IPS-18c (cell line): ENCODE data around the gene CYP2D6.
"Not testable (repeated sequence)": the region's sequence is repeated elsewhere in the genome, so short reads cannot be mapped to it uniquely, and the experiment has no call there.

Experiments used
- H3K4me3 ChIP-seq: 2 replicates; pipeline ENCODE4 v1.7.0; 2013; ENCODE audit warnings: low read depth, mild to moderate bottlenecking, low read length, moderate library complexity; ENCODE audit not compliant: insufficient read depth
- H3K9me3 ChIP-seq: one replicate; pipeline ENCODE4 v1.6.1; 2013; ENCODE audit warnings: mild to moderate bottlenecking, low read length, moderate library complexity; ENCODE audit not compliant: control insufficient read depth, insufficient read depth

CYP2D6 gene

DNA sequence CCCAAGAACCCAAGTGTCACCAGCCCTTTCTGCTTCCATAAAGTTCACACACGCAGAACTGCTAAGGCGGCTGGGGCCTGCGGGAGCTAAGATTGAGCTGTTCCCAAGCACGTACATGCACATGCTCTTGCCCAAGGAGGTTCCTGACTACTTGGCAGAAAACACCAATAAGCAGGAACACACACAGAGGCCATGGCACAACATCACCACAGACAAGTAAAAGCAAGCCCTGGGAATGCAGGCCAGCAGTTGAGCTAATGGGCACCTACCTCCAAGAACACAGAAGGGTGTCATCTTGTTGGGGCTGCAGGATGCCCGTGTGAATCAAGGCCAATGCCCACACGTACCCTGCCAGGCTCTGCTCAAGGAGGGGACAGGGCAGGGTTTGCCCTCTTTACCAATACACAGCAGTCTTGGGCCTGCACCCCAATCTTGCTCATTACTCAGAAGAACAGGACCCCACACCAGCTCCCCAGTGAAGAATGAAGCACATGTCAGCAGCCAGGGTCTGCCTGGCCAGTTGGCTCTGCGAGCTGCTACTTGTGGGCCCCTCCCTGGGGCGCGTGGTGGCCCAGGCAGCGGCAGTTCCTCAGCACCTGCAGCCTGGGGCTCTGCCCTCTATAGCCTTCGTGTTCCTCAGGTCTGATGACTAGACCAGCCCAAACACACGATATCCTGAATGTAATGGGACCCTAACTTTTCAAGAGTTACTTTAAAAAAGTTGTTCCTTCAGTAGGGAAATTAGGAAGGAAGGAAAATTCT is 32.3 kb upstream of the CYP2D6 start:
- Histone ChIP-seq H3K4me3 (no peak overlapping the region), H3K9me3 (peaks cover 4% of the 10 kb centered on the region)

DNA sequence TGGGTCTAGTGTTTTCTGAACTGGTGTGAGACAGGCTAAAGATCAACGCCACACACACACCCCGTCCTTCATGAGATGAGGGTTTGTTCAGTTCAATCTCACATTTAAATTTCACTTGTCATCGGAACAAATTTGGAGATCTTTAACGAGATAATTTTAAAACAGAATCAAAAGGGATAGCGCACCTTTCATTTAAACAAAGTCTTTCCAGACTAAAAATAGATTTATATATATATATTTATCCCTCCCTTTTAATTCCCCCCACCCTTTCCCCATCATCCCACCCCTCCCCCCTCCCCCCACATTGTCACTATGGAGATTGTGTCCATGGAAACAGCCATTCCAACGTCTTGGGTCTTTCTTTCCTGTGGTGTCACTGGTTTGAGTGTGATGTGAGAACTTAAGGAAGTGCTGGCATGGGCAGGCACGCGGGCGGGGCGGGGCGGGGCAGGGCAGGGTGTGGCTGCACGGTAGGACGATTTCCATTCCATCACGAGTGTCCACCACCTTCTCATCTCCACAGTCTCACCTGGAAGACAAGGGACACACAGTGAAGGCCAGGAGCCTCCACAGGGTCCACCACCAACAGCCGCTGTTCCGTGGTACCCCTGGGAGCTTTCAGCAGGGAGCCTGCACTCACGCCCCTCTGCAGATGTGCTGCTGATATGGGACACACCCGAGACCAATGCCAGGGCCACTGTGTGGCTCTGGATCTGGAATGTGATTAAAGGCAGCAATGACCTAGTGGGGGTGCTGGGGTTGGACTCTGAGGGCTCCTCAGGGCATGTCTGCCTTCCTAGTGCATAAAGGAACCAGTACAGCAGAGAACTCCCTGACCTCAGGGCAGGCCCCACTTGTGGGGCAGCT is 30.5 kb upstream of the CYP2D6 start:
- no peak overlapping the region for H3K4me3 ChIP-seq
- peaks cover 4% of the 10 kb centered on the region for H3K9me3 ChIP-seq

DNA sequence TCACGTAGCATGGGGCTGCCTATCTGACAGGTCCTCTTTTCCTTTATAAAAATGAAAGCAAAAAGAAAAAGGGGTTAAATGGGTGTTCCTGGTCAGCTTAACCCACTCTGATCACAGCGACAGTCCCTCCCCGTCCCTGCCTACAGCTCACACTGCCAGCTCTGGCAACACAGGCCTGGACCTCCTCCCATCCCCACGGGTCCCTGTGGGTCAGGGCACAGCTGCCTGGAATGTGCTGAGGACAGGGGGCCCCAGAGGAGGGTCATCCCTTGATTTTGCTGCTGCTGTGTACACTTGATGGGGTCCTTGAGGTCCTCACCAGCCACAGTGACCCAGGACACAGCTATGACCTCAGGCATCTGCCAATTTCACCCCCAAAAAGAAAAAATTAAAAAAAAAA is 29.6 kb upstream of the CYP2D6 start:
- Histone ChIP-seq H3K4me3 (no peak overlapping the region), H3K9me3 (peaks cover 4% of the 10 kb centered on the region)

DNA sequence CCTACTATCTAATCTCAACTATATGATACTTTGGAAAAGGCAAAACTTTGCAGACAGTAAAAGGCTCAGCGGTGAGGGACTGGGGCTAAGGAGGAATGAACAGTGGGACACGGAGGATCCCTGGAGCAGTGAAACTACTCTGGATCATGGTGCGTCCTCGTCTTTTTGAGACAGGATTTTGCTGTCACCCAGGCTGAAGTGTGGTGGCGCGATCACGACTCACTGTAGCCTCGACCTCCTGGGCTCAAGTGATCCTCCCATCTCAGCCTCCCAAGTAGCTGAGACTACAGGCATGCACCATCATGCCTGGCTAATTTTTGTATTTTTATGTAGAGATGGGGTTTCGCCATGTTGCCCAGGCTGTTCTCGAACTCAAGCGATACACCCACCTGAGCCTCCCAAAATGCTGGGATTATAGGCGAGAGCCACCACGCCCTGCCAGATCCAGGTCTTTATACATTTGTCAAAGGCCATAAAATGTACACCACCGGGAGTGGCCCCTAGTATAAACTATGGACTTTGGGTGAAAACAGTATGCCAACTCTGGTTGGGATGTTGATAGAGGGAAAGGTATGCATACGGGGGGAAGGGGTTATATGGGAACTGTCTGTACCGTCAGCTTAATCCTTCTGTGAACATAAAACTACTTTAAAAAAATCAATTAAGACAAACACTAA is 28.0 kb upstream of the CYP2D6 start:
- no peak overlapping the region for H3K4me3 ChIP-seq
- H3K9me3 ChIP-seq = peaks cover 4% of the 10 kb centered on the region

DNA sequence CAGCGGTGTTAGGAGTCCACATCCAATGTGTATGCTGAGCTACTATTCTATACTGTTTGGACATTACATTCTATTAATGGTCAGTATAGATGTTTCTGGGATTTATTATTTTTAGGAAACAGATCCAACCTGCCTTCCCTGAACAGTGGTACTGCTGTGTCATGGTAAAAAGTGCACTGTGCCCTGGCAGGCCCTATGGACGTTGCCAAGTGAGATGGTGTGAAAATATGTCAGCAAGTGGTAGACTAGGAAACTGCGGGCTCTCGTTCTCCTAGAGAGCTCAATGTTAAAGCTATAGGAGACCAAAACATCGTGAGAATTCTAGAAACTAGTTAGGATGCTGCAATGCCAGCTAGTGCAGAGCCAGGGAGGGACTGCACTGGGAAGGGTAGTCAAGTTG is 26.0 kb upstream of the CYP2D6 start:
- Histone ChIP-seq H3K9me3 (peaks cover 4% of the 10 kb centered on the region), H3K4me3 (no peak overlapping the region)

DNA sequence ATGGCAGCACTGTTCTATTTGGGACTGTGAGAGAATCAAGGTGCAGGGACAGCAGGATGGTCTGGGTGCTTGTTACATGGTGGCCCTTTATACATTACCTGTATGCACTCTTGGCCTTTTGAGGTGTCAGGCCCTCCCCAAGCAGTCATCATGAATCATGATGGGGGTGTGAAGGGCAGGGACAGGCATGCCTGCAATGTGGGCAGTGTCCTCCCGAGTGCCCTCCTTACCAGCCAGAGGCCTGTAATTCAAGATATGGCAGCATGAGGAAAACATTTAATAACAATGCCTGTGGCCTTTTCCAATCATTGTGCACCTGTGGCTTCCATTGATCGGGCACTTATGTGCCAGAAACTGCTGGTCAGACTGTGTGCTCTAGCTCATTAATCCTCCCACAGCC is 25.5 kb upstream of the CYP2D6 start:
- Histone ChIP-seq H3K9me3 (peaks cover 1% of the 10 kb centered on the region), H3K4me3 (no peak overlapping the region)

DNA sequence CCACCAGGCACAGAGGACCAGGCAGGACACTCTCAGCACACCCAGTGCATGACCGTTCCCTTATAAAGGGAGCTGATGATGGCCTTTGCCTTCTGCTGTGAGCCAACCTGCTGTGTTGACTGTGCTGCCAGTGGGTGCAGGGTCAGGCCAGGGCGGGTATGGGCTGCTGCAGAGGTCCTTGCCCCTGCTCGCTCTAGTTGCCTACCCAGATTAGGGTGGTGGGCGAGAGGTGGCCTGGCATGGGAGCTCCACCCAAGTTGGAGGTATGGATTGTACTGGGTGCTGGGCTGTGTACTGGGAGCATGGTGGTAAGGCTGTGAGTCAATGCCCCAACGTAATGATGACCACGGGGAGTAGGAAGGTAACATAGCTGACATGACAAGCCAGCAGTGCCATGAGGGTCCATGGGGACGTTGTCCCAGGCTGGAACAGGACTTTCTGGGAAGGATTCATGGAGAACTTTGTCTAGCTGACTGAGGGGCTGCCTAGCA is 24.5 kb upstream of the CYP2D6 start:
- no peaks in the 10 kb centered on the region for H3K9me3 ChIP-seq
- H3K4me3 ChIP-seq = no peak overlapping the region

DNA sequence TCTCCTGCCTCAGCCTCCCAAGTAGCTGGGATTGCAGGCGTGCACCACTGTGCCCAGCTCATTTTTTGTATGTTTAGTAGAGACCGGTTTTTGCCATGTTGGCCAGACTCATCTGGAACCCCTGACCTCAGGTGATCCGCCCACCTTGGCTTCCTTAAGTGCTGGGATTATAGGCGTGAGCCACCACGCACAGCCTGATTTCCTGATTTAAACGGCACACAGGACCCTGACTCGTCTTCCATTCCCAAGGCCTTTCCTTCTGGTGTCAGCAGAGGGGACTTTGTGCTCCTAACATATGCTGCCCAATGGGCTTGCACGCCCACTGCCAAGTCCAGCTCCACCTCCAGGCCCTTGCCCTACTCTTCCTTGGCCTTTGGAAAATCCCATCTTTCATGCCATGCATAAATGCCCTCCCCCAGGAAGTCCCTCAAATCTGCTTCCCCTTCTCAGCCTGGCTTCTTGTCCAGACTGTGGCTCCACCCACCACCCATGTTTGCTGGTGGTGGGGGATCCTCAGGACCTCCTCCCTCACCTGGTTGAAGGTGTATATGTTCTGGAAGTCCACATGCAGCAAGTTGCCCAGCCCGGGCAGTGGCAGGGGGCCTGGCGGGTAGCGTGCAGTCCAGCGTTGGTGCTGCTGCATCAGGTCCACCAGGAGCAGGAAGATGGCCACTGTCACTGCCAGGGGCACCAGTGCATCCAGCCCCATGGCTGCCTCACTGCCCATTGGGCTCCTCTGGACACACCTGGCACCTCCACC is 23.9 kb upstream of the CYP2D6 start:
- no peak overlapping the region for H3K4me3 ChIP-seq
- H3K9me3 ChIP-seq = no peaks in the 10 kb centered on the region

DNA sequence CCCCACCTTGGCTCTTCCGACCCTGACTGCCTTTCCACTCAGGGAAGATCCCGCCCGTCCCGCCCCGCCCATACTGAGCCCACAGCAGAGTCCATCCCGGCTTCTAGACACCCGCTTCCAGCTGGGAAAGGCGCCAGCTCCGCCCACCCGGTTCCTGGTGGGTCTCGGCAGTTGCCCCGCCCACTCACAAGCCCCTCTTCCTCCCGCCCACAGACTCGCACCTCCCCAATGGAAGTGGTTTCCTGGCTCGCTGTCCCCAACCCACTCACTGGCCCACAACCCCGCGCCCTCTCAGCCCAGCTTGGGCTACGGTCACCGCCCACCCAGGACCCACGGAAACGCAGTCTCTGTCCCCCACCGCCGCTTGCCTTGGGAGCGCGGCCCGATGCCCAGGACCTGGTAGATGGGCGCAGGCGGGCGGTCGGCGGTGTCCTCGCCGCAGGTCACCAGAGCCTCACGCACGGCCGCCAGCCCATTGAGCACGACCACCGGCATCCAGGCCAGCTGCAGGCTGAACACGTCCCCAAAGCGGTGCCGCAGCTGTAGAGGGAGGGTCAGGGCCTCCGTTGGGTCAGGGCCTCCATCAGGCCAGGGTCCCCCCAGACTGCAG is 22.2 kb upstream of the CYP2D6 start:
- H3K4me3 ChIP-seq = no peak overlapping the region
- no peaks in the 10 kb centered on the region for H3K9me3 ChIP-seq

DNA sequence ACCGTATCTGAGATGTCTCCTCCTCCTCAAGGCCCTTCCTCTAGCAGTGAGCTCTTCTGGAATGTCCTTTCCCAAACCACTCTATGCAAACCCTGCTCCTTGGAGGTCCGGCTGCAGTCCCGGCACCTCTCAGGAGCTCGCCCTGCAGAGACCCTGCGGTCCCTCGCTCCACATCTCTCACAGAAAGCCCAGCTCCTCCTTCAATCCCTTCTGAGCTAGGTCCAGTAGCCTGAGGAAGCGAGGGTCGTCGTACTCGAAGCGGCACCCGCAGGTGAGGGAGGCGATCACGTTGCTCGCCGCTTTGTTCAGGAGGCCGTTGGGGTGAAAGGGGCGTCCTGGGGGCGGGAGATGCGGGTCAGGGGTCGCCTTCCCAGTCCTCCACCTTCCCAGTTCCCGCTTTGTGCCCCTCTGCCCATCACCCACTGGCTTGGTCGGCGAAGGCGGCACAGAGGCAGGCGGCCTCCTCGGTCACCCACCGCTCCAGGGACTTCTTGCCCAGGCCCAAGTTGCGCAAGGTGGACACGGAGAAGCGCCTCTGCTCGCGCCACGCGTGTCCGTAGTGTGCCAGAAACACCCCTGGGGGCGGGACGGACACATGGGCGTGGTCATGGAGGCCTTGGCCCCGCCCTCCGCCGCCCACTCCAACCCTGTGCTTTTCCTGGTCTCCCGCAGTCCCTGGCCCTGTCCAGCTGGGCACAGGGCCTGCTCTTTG is 21.5 kb upstream of the CYP2D6 start:
- H3K4me3 ChIP-seq = no peak overlapping the region
- H3K9me3 ChIP-seq = no peaks in the 10 kb centered on the region

DNA sequence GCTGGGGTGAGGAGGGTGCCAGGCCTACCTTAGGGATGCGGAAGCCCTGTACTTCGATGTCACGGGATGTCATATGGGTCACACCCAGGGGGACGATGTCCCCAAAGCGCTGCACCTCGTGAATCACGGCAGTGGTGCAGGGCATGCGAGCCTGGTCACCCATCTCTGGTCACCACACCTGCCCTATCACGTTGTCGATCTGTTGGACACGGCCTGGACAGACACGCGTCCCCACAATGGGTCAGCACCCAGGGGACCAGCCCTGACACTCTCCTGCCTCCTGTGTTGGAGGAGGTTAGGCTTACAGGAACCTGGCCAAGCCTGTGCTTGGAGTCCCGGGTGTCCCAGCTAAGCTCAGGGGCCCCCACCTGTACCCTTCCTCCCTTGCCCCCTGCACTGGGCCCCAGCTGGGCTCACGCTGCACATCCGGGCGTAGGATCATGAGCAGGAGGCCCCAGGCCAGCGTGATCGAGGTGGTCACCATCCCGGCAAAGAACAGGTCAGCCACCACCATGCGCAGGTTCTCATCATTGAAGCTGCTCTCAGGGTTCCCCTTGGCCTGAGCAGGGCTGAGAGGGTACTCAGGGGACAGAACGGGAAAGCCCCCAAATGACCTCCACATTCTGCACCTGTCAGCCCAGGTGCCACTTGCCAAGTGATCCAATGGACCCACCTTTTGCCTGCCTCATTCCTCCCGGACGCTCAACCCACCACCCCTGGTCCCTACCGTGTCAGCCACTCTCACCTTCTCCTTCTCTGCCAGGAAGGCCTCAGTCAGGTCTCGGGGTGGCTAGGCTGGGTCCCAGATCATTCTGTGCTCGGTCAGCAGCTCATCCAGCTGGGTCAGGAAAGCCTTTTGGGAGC is 20.3 kb upstream of the CYP2D6 start:
- Histone ChIP-seq H3K4me3 (no peak overlapping the region), H3K9me3 (no peaks in the 10 kb centered on the region)

DNA sequence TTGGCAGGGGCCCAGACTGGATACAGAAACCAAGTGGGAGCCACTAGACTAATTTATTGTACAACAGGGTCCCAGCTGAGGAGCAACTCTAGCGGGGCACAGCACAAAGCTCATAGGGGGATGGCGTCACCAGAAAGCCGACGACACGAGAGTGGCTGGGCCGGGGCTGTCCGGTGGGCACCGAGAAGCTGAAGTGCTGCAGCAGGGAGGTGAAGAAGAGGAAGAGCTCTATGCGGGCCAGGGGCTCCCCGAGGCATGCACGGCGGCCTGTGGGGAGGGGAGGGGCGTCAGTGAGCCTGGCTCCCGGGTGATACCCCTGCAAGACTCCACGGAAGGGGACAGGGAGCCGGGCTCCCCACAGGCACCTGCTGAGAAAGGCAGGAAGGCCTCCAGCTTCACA is 19.2 kb upstream of the CYP2D6 start:
- H3K9me3 ChIP-seq, H3K4me3 ChIP-seq: not testable (repeated sequence)

DNA sequence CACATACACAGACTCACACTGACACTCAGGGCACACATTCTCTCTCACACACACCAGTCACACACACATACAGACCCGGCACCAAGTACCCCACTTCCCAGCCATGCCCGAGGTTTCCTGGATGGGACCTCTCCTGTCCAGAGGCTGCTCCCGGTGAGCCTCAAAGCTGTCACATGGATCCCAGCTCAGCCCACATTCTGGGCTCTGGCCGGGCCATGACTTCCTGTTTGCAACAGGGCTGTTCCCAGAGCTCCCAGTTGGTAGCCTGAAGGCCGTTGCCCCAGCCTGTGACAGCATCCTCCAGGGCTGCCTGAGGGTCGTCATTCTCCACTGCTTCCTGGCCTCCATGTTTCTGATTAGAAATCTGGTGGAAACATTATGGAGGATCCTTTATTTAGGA is 14.6 kb upstream of the CYP2D6 start:
- Histone ChIP-seq H3K4me3 (no peak overlapping the region), H3K9me3 (no peaks in the 10 kb centered on the region)

DNA sequence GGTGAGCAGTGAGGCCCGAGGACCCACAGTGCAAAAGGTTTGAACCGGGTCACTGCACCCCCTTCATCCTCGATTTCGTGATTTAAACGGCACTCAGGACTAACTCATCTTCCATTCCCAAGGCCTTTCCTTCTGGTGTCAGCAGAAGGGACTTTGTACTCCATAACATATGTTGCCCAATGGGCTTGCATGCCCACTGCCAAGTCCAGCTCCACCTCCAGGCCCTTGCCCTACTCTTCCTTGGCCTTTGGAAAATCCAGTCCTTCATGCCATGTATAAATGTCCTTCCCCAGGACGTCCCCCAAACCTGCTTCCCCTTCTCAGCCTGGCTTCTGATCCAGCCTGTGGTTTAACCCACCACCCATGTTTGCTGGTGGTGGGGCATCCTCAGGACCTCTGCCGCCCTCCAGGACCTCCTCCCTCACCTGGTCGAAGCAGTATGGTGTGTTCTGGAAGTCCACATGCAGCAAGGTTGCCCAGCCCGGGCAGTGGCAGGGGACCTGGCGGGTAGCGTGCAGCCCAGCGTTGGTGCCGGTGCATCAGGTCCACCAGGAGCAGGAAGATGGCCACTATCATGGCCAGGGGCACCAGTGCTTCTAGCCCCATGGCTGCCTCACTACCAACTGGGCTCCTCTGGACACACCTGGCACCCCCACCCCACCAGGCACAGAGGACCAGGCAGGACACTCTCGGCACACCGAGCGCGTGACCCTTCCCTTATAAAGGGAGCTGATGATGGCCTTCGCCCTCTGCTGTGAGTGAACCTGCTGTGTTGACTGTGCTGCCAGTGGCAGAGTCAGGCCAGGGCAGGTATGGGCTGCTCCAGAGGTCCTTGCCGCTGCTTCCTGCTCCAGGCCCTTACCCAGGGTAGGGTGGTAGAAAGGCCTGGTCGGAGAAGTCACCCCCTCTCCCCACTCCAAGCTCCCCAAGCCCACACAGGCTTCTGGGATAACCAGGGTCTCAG is 13.5 kb upstream of the CYP2D6 start:
- not testable (repeated sequence) for H3K4me3 ChIP-seq, H3K9me3 ChIP-seq
